RWPE1 (cell line): ENCODE data around the gene CDK5RAP2.

Experiments
- CTCF ChIA-PET: fragments of 350-600 bp; sonication (Branson Sonifier 250); formaldehyde crosslinking; extraction: SDS; loops from one replicate; lab custom pipeline; 2021; lab: Yijun Ruan, JAX
- POLR2A ChIA-PET: fragments of 400-600 bp; formaldehyde crosslinking; extraction: SDS; loops from one replicate; lab custom pipeline; 2020; ENCODE audit warnings: antibody characterized with exemption; ENCODE audit not compliant: low non-redundant PET; lab: Yijun Ruan, JAX
- DNase-seq: peaks from one replicate; pipeline ENCODE4 v3.0.0; 2012; ENCODE audit warnings: low spot score
- H3K27ac ChIP-seq: fragments of 450-650 bp; 2 replicates; pipeline ENCODE4 v1.5.1; 2017
- CTCF ChIP-seq: fragments of 450-650 bp; conservative IDR thresholded peaks from 2 replicates; pipeline ENCODE4 v1.5.1; 2017; ENCODE audit warnings: low read depth, mild to moderate bottlenecking

CDK5RAP2 gene

DNA sequence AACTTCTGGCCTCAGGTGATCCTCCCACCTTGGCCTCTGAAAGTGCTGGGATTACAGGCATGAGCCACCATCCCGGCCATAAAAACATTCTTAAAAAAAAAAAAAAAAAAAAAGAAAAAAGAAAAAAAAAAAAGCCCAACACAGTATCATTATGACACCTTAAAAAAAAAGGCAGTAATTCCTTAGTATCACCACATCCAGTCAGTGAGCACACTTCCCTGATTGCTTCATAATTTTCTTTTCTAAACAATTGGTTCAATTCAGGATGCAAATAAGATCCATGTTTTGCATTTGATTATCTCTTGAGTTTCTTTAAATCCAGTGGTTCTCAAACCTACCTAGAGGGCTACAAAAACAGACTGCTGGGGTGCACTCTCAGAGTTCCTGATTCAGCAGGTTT, 182.5 kb downstream of the CDK5RAP2 start:
- CTCF ChIA-PET: no interaction called here
- DNase-seq: no peak
- POLR2A ChIA-PET: no interaction called here
- H3K27ac ChIP-seq: no peak overlapping the region
- no peak for TF ChIP-seq CTCF

DNA sequence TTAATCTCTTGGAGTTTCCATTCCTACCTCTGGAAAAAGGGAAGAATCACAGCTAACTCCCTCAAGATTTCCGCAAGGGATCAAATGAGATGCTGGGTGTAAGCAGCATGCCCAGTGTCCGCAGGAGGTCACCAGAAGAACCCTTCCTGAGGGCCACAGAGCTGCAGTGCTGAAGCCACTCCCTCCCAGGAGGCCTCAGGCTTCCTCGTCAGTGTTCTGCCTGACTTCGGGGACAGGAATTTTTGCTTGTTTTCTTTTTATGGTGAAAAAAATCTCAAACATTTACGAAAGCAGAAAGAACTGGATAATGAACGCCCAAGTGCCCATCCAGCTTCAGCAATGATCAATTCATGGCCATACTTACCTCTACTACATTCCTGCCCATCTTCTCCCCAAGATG, 183.0 kb downstream of the CDK5RAP2 start:
- H3K27ac ChIP-seq: no peak overlapping the region
- ChIA-PET CTCF (no interaction called here), POLR2A (no interaction called here)
- no peak for DNase-seq
- no peak for TF ChIP-seq CTCF

GRCh38 chr9:120396418-120396817, 183.5 kb downstream of the CDK5RAP2 start:
- ChIA-PET POLR2A (no interaction called here), CTCF (no interaction called here)
- DNase-seq: no peak
- no peak overlapping the region for H3K27ac ChIP-seq
- no peak for TF ChIP-seq CTCF

GRCh38 chr9:120395376-120395775, 184.6 kb downstream of the CDK5RAP2 start:
- DNase-seq: no peak
- POLR2A ChIA-PET: no interaction called here
- no peak overlapping the region for H3K27ac ChIP-seq
- CTCF ChIA-PET: interaction anchor here (0.5 kb wide), 1 partner anchor 19 kb away, joined by 4 read pairs; no protein-coding TSS in a partner anchor
- TF ChIP-seq CTCF: no peak

- DNase-seq: peak; percentile 81
- no peak for TF ChIP-seq CTCF
- ChIA-PET POLR2A (no interaction called here), CTCF (interaction anchor here (0.6 kb wide), 2 partner anchors 11 to 450 kb away, joined by 3 to 5 read pairs; no protein-coding TSS in a partner anchor)
- peak overlapping the region; percentile 50 for H3K27ac ChIP-seq
These were observed 185.8 kb downstream of the CDK5RAP2 start for GRCh38 chr9:120394058-120394669.

DNA sequence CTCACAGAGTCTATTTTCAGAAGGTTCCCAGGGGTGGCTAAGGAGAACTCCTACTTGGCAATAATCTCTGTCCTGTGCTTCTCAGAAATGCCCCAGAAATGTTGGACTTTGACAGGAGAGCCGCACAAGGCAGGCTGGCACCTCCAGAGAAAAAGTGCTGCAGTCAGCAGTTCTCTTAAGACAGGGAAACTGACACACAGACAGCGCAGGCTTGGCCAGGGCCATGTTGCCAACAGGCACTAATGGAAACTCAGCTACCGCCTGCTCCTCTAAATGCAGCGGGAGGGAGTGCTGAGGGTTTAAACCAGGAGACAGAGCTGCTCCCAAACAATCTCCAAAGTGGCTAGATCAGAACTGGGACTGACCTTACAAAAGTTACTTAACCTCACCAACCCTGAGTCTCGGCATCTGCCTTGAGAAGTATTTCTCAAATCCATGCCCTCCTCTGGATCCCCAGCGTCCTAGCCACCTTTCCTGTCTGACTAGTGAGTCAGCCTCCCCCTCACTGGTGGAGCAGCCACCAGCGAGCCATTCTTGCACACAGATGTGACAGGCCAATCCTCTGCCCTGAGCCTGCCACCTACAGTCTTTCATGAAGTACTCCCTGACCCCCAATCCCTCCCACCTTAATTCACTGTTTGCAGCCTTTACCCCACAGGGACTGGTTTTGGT, 186.4 kb downstream of the CDK5RAP2 start:
- TF ChIP-seq CTCF: no peak
- POLR2A ChIA-PET: no interaction called here
- peak overlapping the region; percentile 50 for H3K27ac ChIP-seq
- CTCF ChIA-PET: no interaction called here
- peak; percentile 46 for DNase-seq
